Ovary (tissue), 3 donors: Measurements from ENCODE around the gene TPST2.

Source experiments
- CTCF ChIP-seq, 3 donors: fragments of 450-650 bp in 2 of 3; fragments of 200-600 bp in 1 of 3; IDR thresholded peaks; one replicate each; pipeline versions ENCODE4 v1.5.1 to v1.8.0; 2016 to 2022; ENCODE audit warnings: antibody characterized with exemption in 3 of 3, mild to moderate bottlenecking in 1 of 3
- EP300 ChIP-seq: sonication (generic); formaldehyde crosslinking; IDR thresholded peaks from one replicate; pipeline ENCODE4 v1.6.1; 2017; ENCODE audit warnings: antibody characterized with exemption
- donor health status: DM: no; HTN: no; CAD: no.

GRCh38 chr22:26481694-26482093, 108.2 kb downstream of the TPST2 start:
- TF ChIP-seq CTCF (IDR thresholded peaks at IDR 0.05) (no peak), EP300 (no peak)
